Hematopoietic multipotent progenitor cell treated with erythropoietin and hydrocortisone succinate and interleukin-3 and kit ligand, for 8 days (in vitro differentiated cells): ENCODE results near the gene NOTUM.
A peak's percentile ranks its signal among the peaks of the same experiment; 100 is the strongest.

Experiments
- DNase-seq: peaks from one replicate; pipeline ENCODE4 v3.0.0-alpha.2; 2015

The NOTUM gene

GRCh38 chr17:81934850-81935708, 25.9 kb downstream of the NOTUM start:
- no peak for DNase-seq

- DNase-seq = no peak
Observed at GRCh38 chr17:81934098-81934757, 26.8 kb downstream of the NOTUM start.

- DNase-seq = no peak
Observed at GRCh38 chr17:81933178-81933699, 27.7 kb downstream of the NOTUM start.

- peak; percentile 91 for DNase-seq
Observed at GRCh38 chr17:81932333-81932983, 28.5 kb downstream of the NOTUM start.

GRCh38 chr17:81931557-81932332, 29.2 kb downstream of the NOTUM start:
- peak; percentile 88 for DNase-seq

GRCh38 chr17:81931189-81931556, 29.8 kb downstream of the NOTUM start:
- no peak for DNase-seq

- DNase-seq = no peak
Observed at GRCh38 chr17:81930142-81931125, 30.6 kb downstream of the NOTUM start.

GRCh38 chr17:81929253-81930141, 31.5 kb downstream of the NOTUM start:
- no peak for DNase-seq

- DNase-seq = peak; percentile 38
Observed at GRCh38 chr17:81928544-81929252, 32.3 kb downstream of the NOTUM start.

- peak; percentile 95 for DNase-seq
Observed at GRCh38 chr17:81927653-81928543, 33.1 kb downstream of the NOTUM start, which contains the start of gene MAFG. Gene MAFG (minus strand): TSS chr17:81927735. CDS start chr17:81923185, 4,550 bp downstream.

- DNase-seq = no peak
Observed at GRCh38 chr17:81927152-81927652, 33.8 kb downstream of the NOTUM start.

- DNase-seq = peak; percentile 72
Observed at GRCh38 chr17:81926451-81927151, 34.4 kb downstream of the NOTUM start.

GRCh38 chr17:81925860-81926450, 35.0 kb downstream of the NOTUM start:
- DNase-seq = no peak

GRCh38 chr17:81924557-81925532, 36.1 kb downstream of the NOTUM start:
- no peak for DNase-seq

- peak; percentile 91 for DNase-seq
Observed at GRCh38 chr17:81923302-81924260, 37.4 kb downstream of the NOTUM start.
